ENCODE data around the gene LRRC39. TPM values are rescaled to one million over a fixed set of nuclear protein-coding genes. Genes with fewer than 3 reads are reported as not detected.

Gene LRRC39
- not detected in 2 replicates for total RNA-seq

DNA sequence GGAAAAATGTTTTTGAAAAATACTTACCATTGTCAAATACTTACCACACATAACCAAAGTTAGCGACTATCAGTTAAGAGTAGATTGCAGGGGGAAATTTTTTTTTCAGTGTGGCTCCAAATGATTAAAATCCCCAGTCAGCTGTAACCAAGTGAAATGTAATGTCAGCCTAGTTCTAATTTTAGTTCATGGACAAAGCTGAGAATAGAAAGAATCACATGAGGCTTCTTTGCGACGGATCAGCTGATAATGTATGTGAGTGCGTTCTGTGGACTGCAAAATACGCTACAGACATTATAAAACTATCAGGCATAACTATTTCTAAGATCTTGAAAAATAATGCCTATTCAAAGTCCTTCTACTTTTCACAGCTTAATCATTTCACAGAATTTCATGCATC is at the start of gene LRRC39:
Gene LRRC39 (minus strand): TSS at position 166 of the 400 bp plus-strand sequence. CDS start 9,740 bp downstream, outside the sequence.

DNA sequence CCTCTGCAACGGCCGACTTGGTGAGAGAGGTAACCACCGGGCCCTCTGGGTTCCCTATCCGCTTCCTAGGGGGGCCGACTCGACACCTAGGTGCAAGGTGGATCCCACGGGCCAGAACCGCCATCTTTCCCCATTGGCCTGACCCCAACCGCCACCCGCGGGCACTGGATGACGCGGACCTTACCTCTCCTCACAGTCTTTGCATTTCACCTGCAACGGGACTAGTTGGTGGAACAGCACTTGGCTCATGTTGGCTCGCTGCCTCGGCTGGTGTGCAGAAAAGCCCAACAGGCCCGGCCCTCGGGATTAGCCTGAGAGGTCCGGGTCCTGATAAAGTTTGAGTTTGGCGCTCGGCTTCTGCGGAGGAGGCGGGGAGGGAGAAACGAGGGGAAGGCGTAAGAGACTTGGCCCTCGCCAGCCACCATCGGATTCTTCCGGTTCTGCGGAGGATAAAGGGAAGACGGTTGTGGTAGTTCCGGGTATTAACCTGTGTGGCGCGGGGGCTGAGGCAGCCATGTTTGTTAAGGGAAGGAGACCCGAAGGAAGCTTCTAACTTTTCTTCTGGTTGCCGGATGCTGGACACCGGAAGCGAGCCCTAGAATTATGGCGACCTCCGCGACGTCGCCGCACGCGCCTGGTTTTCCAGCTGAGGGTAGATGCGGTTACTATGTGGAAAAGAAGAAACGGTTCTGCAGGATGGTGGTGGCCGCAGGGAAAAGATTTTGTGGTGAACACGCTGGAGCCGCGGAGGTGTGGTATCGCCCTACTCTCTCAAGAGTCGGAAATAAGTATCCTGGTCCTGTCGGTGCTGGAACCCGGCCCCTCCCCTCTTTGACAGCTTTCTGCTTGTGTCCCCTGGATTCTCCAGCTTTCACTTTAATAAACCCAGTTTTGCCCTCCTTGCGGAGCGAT is 45.2 kb downstream of the LRRC39 start, which contains the start of the genes SASS6 and TRMT13:
Gene SASS6 (minus strand): TSS at position 365 of the 912 bp plus-strand sequence. CDS start 116 bp downstream, at position 249.
Gene TRMT13 (plus strand): TSS at position 598 of the 912 bp plus-strand sequence. CDS start 6 bp downstream, at position 604.

Other genes with a start within 250 kb of the LRRC39 start
- 15.9 and 28.5 TPM in 2 replicates for gene SLC35A3, start 208.3 kb downstream of the LRRC39 start, total RNA-seq
- 3.0 and 4.5 TPM in 2 replicates for gene SASS6, start 45.3 kb downstream of the LRRC39 start, total RNA-seq
- gene TRMT13, start 45.1 kb downstream of the LRRC39 start, total RNA-seq = 3.4 and 10.4 TPM in 2 replicates
- gene DBT, start 71.6 kb upstream of the LRRC39 start, total RNA-seq = 4.0 and 5.9 TPM in 2 replicates
- 31.1 and 35.3 TPM in 2 replicates for gene RTCA, start 88.0 kb upstream of the LRRC39 start, total RNA-seq
- 1.3 and 1.9 TPM in 2 replicates for gene CDC14A, start 174.2 kb upstream of the LRRC39 start, total RNA-seq